ENCODE data around the gene GPR132. TPM values are rescaled to one million over a fixed set of nuclear protein-coding genes. Genes with fewer than 3 reads are reported as not detected.
A peak's percentile ranks its signal among the peaks of the same experiment; 100 is the strongest.

The GPR132 gene
- polyA plus RNA-seq, 1 donor (not counting 4 experiments of a cell fraction or from before 2014, with no cell fraction given): not detected

- dilution Hi-C loops (cut with MboI; ENCODE audit: extremely low pct_ligation_motif_present, low sequenced_read_pairs): no loop called here
- Histone ChIP-seq H3K4me2 (ENCODE audit: control insufficient read depth, extremely low read depth, insufficient read depth, low read depth, low read length) (peak overlapping the region; percentile 82), H3K9me3 (ENCODE audit: control insufficient read depth, low read depth, low read length) (no peaks in the 10 kb centered on the region), H3K79me2 (ENCODE audit: control insufficient read depth, insufficient read depth, low read length) (no peaks in the 10 kb centered on the region), H3K36me3 (ENCODE audit: control insufficient read depth in 2 of 2, extremely low read depth in 1 of 2, insufficient read depth in 2 of 2, low read length in 2 of 2) (no peaks in the 10 kb centered on the region), H3K4me1 (ENCODE audit: control insufficient read depth, extremely low read depth, insufficient read depth, low read length) (peaks cover 45% of the 10 kb centered on the region), H3K9ac (ENCODE audit: control insufficient read depth, extremely low read depth, insufficient read depth, low read length) (peak overlapping the region; percentile 68), H4K20me1 (ENCODE audit: control insufficient read depth, extremely low read depth, insufficient read depth, low read length) (no peaks in the 10 kb centered on the region), H2AFZ (ENCODE audit: control insufficient read depth, low read length) (no peak overlapping the region), H3K4me3 (ENCODE audit: control insufficient read depth in 2 of 3, extremely low read depth in 1 of 3, insufficient read depth in 2 of 3, low read depth in 1 of 3, low read length in 3 of 3) (peak overlapping the region; percentile 65 to 67 (median 66)), H3K27me3 (ENCODE audit: control insufficient read depth, extremely low read depth, insufficient read depth, low read length) (no peaks in the 10 kb centered on the region), H3K27ac (ENCODE audit: control insufficient read depth, insufficient read depth, low read length) (peak overlapping the region; percentile 74), H3K9me1 (ENCODE audit: control insufficient read depth, extremely low read depth, insufficient read depth, low read length) (no peaks in the 10 kb centered on the region)
- peak; percentile 95 for DNase-seq (ENCODE audit: low read depth, low spot score)
- peak; percentile 89 for FAIRE-seq
- TF ChIP-seq, protein P1, sequence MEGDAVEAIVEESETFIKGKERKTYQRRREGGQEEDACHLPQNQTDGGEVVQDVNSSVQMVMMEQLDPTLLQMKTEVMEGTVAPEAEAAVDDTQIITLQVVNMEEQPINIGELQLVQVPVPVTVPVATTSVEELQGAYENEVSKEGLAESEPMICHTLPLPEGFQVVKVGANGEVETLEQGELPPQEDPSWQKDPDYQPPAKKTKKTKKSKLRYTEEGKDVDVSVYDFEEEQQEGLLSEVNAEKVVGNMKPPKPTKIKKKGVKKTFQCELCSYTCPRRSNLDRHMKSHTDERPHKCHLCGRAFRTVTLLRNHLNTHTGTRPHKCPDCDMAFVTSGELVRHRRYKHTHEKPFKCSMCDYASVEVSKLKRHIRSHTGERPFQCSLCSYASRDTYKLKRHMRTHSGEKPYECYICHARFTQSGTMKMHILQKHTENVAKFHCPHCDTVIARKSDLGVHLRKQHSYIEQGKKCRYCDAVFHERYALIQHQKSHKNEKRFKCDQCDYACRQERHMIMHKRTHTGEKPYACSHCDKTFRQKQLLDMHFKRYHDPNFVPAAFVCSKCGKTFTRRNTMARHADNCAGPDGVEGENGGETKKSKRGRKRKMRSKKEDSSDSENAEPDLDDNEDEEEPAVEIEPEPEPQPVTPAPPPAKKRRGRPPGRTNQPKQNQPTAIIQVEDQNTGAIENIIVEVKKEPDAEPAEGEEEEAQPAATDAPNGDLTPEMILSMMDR (optimal IDR thresholded peaks at IDR 0.05 in 1 of 3, IDR thresholded peaks at IDR 0.05 in 1 of 3, conservative IDR thresholded peaks at IDR 0.05 in 1 of 3; ENCODE audit: extremely low read depth in 1 of 3, insufficient read depth in 2 of 3, low read length in 3 of 3): no peak
- no peak for TF ChIP-seq EZH2 (IDR thresholded peaks at IDR 0.05; ENCODE audit: low read length)
These were observed 26.4 kb upstream of the GPR132 start for GRCh38 chr14:105091517-105092170.

GRCh38 chr14:105091054-105091516 lies 25.9 kb upstream of the GPR132 start:
- Histone ChIP-seq H3K79me2 (ENCODE audit: control insufficient read depth, insufficient read depth, low read length) (no peaks in the 10 kb centered on the region), H3K27ac (ENCODE audit: control insufficient read depth, insufficient read depth, low read length) (no peak overlapping the region), H3K4me2 (ENCODE audit: control insufficient read depth, extremely low read depth, insufficient read depth, low read depth, low read length) (peak overlapping the region; percentile 82), H3K9me3 (ENCODE audit: control insufficient read depth, low read depth, low read length) (no peaks in the 10 kb centered on the region), H4K20me1 (ENCODE audit: control insufficient read depth, extremely low read depth, insufficient read depth, low read length) (no peaks in the 10 kb centered on the region), H3K36me3 (ENCODE audit: control insufficient read depth in 2 of 2, extremely low read depth in 1 of 2, insufficient read depth in 2 of 2, low read length in 2 of 2) (no peaks in the 10 kb centered on the region), H3K9ac (ENCODE audit: control insufficient read depth, extremely low read depth, insufficient read depth, low read length) (peak overlapping the region; percentile 18), H3K4me3 (ENCODE audit: control insufficient read depth in 2 of 3, extremely low read depth in 1 of 3, insufficient read depth in 2 of 3, low read depth in 1 of 3, low read length in 3 of 3) (no peak overlapping the region), H3K27me3 (ENCODE audit: control insufficient read depth, extremely low read depth, insufficient read depth, low read length) (no peaks in the 10 kb centered on the region), H3K4me1 (ENCODE audit: control insufficient read depth, extremely low read depth, insufficient read depth, low read length) (peaks cover 47% of the 10 kb centered on the region), H3K9me1 (ENCODE audit: control insufficient read depth, extremely low read depth, insufficient read depth, low read length) (no peaks in the 10 kb centered on the region), H2AFZ (ENCODE audit: control insufficient read depth, low read length) (no peak overlapping the region)
- dilution Hi-C loops (cut with MboI; ENCODE audit: extremely low pct_ligation_motif_present, low sequenced_read_pairs): no loop called here
- no peak for DNase-seq (ENCODE audit: low read depth, low spot score)
- TF ChIP-seq EZH2 (IDR thresholded peaks at IDR 0.05; ENCODE audit: low read length): no peak
- TF ChIP-seq, protein P1 (optimal IDR thresholded peaks at IDR 0.05 in 1 of 3, IDR thresholded peaks at IDR 0.05 in 1 of 3, conservative IDR thresholded peaks at IDR 0.05 in 1 of 3; ENCODE audit: extremely low read depth in 1 of 3, insufficient read depth in 2 of 3, low read length in 3 of 3): no peak
- no peak for FAIRE-seq
